BJ (cell line): ENCODE results near the gene TMEM45A. TPM values are rescaled to one million over a fixed set of nuclear protein-coding genes. Genes with fewer than 3 reads are reported as not detected.
"Not testable (repeated sequence)": the region's sequence is repeated elsewhere in the genome, so short reads cannot be mapped to it uniquely, and the experiment has no call there.

Experiments used
- CTCF ChIA-PET: fragments of 350-600 bp; formaldehyde crosslinking; extraction: SDS; loops from one replicate; lab custom pipeline; 2021; ENCODE audit warnings: antibody characterized with exemption, inconsistent platforms; lab: Yijun Ruan, JAX
- POLR2A ChIA-PET: fragments of 300-600 bp; sonication (Branson Sonifier 250); formaldehyde crosslinking; extraction: SDS; loops from one replicate; lab custom pipeline; 2021; ENCODE audit warnings: antibody characterized with exemption; lab: Charles Lee
- DNase-seq: peaks from one replicate; pipeline ENCODE4 v3.0.0-alpha.2; 2011; ENCODE audit warnings: low read depth
- H3K27me3 ChIP-seq: 2 replicates; pipeline ENCODE4 v1.6.0; 2011; ENCODE audit warnings: low read length; ENCODE audit not compliant: control insufficient read depth, insufficient read depth
- H3K36me3 ChIP-seq: 2 replicates; pipeline ENCODE4 v1.5.1; 2011; ENCODE audit warnings: low read length; ENCODE audit not compliant: control insufficient read depth, insufficient read depth
- H3K4me3 ChIP-seq: 2 replicates; pipeline ENCODE4 v1.5.1; 2011; ENCODE audit warnings: low read depth, mild to moderate bottlenecking, control low read depth, low read length
- polyA plus RNA-seq: library from polyadenylated mRNA; depleted of rRNA; stranded (reverse); fragments of >200 nt; gene quantifications from 2 replicates; pipeline ENCODE4 v1.2.3, GENCODE V29; 2011
- TF ChIP-seq, protein P1 (sequence below): IDR thresholded peaks from 2 replicates; pipeline ENCODE4 v1.5.1; 2011; ENCODE audit warnings: low read depth, mild to moderate bottlenecking, control low read depth, inconsistent platforms, low read length, moderate library complexity; ENCODE audit not compliant: insufficient read depth

TMEM45A gene
- polyA plus RNA-seq, 1 experiment, result 35.1 TPM

DNA sequence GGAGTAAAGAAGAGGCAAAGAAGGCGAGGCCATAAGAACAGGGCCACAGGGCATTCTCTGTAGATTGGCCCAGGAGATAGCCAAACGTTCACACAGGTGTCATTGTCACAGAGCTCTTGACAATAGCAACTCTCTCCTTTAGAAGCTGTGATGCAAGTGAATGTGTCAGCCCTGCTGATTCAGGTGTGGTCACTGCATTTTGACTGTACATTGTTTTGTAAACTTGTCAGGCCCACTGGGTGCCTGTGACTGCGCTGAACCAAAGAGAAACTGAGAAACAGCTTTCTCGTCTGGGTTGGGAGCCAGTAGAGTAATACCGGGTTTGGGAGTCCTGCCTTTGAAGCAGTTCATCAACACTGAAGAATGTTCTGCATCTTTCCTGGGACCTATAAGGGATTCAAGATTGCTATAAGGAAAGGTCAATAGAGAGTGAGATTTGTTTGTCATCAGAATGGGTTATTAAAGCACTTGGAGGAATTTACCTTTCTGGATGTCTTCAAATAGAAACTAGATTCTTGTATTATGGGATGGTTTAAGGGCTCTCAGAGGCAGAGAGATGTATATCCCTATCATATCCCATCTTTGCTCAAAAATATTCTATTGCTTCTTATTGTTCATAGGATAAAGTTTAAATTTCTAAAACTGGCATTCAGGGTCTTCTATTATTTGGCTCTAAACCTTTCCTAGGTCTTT is 45.4 kb downstream of the TMEM45A start:
- DNase-seq, result no peak
- no peaks in the 10 kb centered on the region for H3K27me3 ChIP-seq
- TF ChIP-seq, protein P1, sequence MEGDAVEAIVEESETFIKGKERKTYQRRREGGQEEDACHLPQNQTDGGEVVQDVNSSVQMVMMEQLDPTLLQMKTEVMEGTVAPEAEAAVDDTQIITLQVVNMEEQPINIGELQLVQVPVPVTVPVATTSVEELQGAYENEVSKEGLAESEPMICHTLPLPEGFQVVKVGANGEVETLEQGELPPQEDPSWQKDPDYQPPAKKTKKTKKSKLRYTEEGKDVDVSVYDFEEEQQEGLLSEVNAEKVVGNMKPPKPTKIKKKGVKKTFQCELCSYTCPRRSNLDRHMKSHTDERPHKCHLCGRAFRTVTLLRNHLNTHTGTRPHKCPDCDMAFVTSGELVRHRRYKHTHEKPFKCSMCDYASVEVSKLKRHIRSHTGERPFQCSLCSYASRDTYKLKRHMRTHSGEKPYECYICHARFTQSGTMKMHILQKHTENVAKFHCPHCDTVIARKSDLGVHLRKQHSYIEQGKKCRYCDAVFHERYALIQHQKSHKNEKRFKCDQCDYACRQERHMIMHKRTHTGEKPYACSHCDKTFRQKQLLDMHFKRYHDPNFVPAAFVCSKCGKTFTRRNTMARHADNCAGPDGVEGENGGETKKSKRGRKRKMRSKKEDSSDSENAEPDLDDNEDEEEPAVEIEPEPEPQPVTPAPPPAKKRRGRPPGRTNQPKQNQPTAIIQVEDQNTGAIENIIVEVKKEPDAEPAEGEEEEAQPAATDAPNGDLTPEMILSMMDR, result no peak
- no peaks in the 10 kb centered on the region for H3K36me3 ChIP-seq
- ChIA-PET POLR2A (no interaction called here), CTCF (no interaction called here)
- H3K4me3 ChIP-seq, result no peak overlapping the region

DNA sequence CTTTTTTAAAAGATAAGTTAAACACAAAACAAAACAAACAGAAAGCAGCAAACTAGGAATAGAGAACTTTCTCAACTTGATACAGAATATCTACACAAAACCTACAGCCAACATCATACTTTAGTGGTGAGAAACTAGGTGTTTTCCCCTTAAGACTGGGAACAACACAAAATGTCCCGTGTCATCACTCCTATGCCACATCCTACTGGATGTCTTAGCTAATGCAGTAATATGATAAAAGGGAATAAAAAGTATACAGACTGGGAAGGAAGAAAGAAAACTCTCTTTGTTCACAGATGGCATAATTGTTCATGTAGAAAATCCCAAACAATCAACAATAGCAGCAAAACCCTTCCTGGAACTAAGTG is 45.9 kb downstream of the TMEM45A start:
- Histone ChIP-seq H3K4me3 (no peak overlapping the region), H3K27me3 (no peaks in the 10 kb centered on the region), H3K36me3 (no peaks in the 10 kb centered on the region)
- DNase-seq, result no peak
- TF ChIP-seq, protein P1, result no peak
- ChIA-PET CTCF (no interaction called here), POLR2A (no interaction called here)

DNA sequence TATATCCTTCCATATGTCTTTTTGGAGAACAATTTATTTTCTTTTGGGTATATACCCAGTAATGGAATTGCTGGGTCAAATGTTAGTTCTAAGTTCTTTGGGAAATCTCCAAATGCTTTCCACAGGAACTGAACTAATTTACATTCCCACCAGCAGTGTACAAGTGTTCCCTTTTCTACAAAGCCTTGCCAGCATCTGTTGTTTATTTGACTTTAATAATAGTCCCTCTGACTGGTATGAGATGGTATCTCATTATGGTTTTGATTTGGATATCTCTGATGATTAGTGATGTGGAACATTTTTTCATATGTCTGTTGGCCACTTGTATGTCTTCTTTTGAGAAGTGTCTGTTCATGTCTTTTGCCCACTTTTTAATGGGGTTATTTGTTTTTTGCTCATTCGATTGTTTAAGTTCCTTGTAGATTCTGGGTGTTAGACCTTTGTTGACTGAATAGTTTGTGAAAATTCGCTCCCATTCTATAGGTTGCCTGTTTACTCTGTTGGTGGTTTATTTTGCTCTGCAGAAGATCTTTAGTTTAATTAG is 48.4 kb downstream of the TMEM45A start:
- Histone ChIP-seq H3K4me3 (no peak overlapping the region), H3K36me3 (no peaks in the 10 kb centered on the region), H3K27me3 (no peaks in the 10 kb centered on the region)
- CTCF ChIA-PET, result no interaction called here
- POLR2A ChIA-PET, result no interaction called here
- TF ChIP-seq, protein P1, result no peak
- no peak for DNase-seq

DNA sequence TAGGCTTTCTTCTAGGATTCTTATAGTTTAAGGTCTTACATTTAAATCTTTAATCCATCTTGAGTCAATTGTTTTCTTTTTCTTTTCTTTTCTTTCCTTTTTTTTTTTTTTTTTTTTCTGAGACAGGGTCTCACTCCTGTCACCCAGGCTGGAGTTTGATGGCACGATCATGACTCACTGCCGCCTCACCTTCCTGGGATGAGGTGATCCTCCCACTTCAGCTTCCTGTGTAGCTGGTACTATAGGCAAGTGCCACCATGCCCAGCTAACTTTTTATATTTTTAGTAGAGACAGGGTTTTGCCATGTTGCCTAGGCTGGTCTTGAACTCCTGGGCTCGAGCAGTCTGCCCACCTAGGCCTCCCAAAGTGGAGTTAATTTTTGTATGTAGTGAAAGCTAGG is 49.0 kb downstream of the TMEM45A start:
- POLR2A ChIA-PET, DNase-seq, H3K36me3 ChIP-seq, CTCF ChIA-PET, H3K27me3 ChIP-seq, H3K4me3 ChIP-seq: not testable (repeated sequence)

DNA sequence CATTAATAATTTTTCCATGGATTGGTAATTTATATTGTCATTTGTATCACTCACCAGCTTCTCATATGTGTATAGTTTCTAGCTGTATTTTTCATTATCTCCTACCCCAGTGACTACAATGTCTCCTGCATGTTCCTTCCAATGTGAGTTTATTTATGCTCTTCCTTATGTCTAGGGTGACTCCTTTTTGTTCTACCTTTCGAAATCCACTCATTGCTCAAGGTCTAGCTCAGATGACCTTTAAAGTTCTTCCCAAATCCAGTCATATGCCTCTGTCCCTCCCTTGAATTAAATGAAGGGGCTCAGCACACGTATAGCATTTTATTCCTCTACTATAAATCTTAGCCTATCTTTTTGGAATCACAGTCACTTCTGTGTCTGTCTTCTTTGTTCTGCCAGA is 53.0 kb downstream of the TMEM45A start:
- no peak for DNase-seq
- CTCF ChIA-PET, result interaction anchor here (0.7 kb wide), 1 partner anchor 11 kb away, joined by 3 read pairs; no protein-coding TSS in a partner anchor
- POLR2A ChIA-PET, result no interaction called here
- no peaks in the 10 kb centered on the region for H3K36me3 ChIP-seq
- no peaks in the 10 kb centered on the region for H3K27me3 ChIP-seq
- no peak overlapping the region for H3K4me3 ChIP-seq
- TF ChIP-seq, protein P1, result no peak
